Type B pancreatic cell (in vitro differentiated cells): ENCODE data around the gene TRIAP1. TPM values are rescaled to one million over a fixed set of nuclear protein-coding genes. Genes with fewer than 3 reads are reported as not detected.

Experiments used
- DNase-seq: peaks from one replicate; pipeline ENCODE4 v3.0.0; 2021; ENCODE audit warnings: mixed read lengths; ENCODE audit not compliant: unreplicated experiment; ENCODE audit errors: extremely low spot score
- H3K27ac Mint-ChIP-seq: 2 replicates; pipeline ENCODE4 v1.8.0; 2021; ENCODE audit warnings: mild to moderate bottlenecking, mixed read lengths
- H3K27me3 Mint-ChIP-seq: 2 replicates; pipeline ENCODE4 v1.8.0; 2021; ENCODE audit warnings: mixed read lengths
- H3K36me3 Mint-ChIP-seq: 2 replicates; pipeline ENCODE4 v1.8.0; 2021; ENCODE audit warnings: mixed read lengths
- H3K4me1 Mint-ChIP-seq: one replicate; pipeline ENCODE4 v1.8.0; 2021; ENCODE audit warnings: mixed read lengths; ENCODE audit not compliant: unreplicated experiment
- H3K4me3 Mint-ChIP-seq: 2 replicates; pipeline ENCODE4 v1.8.0; 2021; ENCODE audit warnings: mild to moderate bottlenecking, mixed read lengths
- H3K9me3 Mint-ChIP-seq: 2 replicates; pipeline ENCODE4 v1.8.0; 2021; ENCODE audit warnings: mixed read lengths
- total RNA-seq: library from RNA; stranded (reverse); gene quantifications from 2 replicates; pipeline ENCODE4 v1.2.1, GENCODE V29; 2021; ENCODE audit warnings: low replicate concordance
- TF ChIP-seq, protein P1 (sequence below): fragments of 200-600 bp; sonication (generic); conservative IDR thresholded peaks from 2 replicates; pipeline ENCODE4 v1.5.0; 2021; ENCODE audit warnings: antibody characterized with exemption, mild to moderate bottlenecking

Gene TRIAP1
- total RNA-seq, 1 donor from 2014 or later = 46.6 TPM

DNA sequence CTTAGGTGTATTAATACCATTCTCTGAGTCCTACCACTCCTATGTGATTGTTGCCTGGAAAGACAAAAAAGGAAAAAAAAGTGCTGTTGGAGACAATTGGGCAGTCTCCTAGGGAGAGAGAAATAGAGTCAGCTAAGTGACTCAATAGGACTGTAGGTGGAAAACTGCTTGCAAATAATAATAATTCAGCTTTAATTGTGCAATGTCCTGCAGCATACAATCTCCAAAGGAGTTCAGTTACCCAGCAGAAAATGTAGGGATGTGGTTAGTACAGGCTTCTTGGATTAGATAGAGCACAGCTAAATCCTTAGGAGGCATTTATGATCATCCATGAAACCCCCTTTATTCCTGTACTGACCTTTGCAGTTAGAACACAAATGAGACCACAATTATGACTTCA is 26.3 kb upstream of the TRIAP1 start:
- peaks cover 26% of the 10 kb centered on the region for H3K4me1 Mint-ChIP-seq
- H3K4me3 Mint-ChIP-seq = no peak overlapping the region
- TF ChIP-seq, protein P1, sequence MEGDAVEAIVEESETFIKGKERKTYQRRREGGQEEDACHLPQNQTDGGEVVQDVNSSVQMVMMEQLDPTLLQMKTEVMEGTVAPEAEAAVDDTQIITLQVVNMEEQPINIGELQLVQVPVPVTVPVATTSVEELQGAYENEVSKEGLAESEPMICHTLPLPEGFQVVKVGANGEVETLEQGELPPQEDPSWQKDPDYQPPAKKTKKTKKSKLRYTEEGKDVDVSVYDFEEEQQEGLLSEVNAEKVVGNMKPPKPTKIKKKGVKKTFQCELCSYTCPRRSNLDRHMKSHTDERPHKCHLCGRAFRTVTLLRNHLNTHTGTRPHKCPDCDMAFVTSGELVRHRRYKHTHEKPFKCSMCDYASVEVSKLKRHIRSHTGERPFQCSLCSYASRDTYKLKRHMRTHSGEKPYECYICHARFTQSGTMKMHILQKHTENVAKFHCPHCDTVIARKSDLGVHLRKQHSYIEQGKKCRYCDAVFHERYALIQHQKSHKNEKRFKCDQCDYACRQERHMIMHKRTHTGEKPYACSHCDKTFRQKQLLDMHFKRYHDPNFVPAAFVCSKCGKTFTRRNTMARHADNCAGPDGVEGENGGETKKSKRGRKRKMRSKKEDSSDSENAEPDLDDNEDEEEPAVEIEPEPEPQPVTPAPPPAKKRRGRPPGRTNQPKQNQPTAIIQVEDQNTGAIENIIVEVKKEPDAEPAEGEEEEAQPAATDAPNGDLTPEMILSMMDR = no peak
- DNase-seq = no peak
- H3K36me3 Mint-ChIP-seq = peaks cover 4% of the 10 kb centered on the region
- no peaks in the 10 kb centered on the region for H3K27me3 Mint-ChIP-seq
- H3K9me3 Mint-ChIP-seq = no peaks in the 10 kb centered on the region
- H3K27ac Mint-ChIP-seq = peak overlapping the region; percentile 89

DNA sequence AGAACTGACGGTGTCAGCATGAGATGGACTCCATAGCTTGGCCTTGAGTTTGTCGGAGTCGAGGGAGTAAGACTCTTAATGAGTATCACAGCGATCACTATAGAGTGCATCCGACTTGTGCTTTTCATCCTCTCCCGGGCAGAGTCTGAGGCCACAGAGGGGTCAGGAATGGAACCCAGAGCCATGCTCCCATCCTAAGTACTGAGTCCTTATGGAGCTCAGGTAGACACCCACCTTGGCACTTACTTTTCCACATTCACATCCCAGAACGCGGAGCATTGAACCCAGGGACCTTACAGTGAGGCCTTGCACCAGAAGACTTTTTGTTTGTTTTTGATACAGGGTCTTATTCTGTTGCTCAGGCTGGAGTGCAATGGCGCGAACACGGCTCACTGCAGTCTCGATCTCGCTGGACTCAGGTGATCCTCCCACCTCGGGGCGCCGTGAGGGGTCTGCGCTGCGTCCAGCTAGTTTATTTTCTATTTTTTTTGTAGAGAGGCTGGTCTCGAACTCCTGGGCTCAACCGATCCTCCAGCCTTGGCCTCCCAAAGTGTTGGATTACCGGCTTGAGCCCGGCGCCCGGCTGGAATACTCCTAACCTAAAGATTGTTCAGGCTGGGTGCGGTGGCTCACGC is 24.1 kb upstream of the TRIAP1 start:
- Mint-ChIP-seq H3K9me3 (no peaks in the 10 kb centered on the region), H3K27me3 (no peaks in the 10 kb centered on the region), H3K4me1 (peaks cover 38% of the 10 kb centered on the region), H3K27ac (peak overlapping the region; percentile 87), H3K36me3 (peaks cover 9% of the 10 kb centered on the region), H3K4me3 (peak overlapping the region; percentile 97)
- no peak for DNase-seq
- TF ChIP-seq, protein P1 = no peak

DNA sequence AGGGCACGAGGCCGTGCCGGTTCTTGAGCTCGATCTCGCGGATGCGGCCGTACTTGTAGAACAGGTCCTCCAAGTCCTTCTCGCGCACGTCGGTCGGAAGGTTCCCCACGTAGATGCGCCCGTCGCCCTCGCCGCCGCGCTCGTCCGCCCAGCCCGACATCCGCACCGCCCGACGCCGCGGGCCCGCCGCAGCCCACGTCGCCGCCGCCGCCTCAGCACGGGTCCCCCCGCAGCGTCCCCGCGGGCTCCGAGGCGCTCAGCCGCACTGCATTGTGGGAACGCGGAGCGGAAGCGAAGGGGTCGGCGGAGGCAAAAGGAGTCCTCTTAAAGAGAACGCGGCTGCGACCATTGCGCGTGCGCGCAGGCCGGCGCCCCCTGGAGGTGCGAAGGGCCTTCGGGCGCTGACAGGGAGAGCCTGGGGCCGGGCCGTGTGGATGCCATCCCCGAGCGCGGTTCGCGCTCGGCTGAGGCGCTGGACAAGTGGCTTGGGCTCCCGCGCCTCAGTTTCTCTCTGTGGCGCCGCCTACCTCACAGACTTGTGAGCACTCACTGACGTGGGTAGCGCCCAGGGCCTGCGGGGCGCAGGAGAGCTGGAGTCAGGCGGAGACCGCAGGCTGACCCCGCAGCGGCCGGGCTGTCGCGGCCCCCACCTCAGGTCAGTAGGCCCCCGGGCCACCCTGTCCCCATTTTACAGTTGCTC is 23.4 kb upstream of the TRIAP1 start, which contains the start of gene SRSF9:
Gene SRSF9 (minus strand): TSS at position 299 of the 700 bp plus-strand sequence. CDS start 139 bp downstream, at position 160.
- TF ChIP-seq, protein P1 = peak; percentile 92
- Mint-ChIP-seq H3K4me3 (peak within 1 kb of the TSS; percentile 97), H3K4me1 (peaks cover 34% of the 10 kb centered on the region), H3K36me3 (peaks cover 13% of the 10 kb centered on the region), H3K9me3 (no peaks in the 10 kb centered on the region), H3K27me3 (no peaks in the 10 kb centered on the region), H3K27ac (peak within 1 kb of the TSS; percentile 87)
- peak; percentile 98 for DNase-seq

DNA sequence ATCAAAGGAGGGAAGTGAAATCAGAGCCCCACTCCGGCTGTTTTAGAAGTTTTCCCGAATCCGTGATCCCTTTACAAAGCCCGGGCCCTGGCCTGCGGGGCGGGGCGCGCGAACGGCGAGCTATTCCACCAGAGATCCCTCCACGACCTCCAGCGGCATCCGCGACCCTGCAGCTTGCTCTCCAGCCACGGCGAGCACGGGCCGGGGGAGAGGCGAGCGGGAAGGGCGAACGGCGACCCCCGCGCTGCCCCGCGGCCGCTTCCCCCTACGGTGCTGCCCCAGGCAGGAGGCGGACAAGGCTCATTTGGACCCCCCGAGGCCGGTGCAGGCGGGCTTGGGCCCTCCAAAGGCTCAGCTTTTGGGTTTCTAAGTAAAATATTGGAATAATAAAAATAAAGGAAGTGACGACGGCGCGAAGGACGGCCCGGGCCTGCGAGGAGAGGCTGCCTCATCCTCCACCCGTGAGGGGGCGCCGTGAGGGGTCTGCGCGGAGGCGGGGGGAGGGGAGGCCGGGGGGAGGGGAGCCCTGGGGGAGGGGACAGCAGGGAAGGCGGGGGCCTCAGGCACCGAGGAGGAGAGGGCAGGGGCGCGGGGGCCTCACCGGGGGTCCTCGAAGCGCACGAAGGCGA is 22.8 kb upstream of the TRIAP1 start:
- H3K4me3 Mint-ChIP-seq = peak overlapping the region; percentile 97
- TF ChIP-seq, protein P1 = no peak
- DNase-seq = peak; percentile 69
- peaks cover 35% of the 10 kb centered on the region for H3K4me1 Mint-ChIP-seq
- H3K27me3 Mint-ChIP-seq = no peaks in the 10 kb centered on the region
- H3K9me3 Mint-ChIP-seq = no peaks in the 10 kb centered on the region
- peak overlapping the region; percentile 87 for H3K27ac Mint-ChIP-seq
- H3K36me3 Mint-ChIP-seq = peaks cover 17% of the 10 kb centered on the region

DNA sequence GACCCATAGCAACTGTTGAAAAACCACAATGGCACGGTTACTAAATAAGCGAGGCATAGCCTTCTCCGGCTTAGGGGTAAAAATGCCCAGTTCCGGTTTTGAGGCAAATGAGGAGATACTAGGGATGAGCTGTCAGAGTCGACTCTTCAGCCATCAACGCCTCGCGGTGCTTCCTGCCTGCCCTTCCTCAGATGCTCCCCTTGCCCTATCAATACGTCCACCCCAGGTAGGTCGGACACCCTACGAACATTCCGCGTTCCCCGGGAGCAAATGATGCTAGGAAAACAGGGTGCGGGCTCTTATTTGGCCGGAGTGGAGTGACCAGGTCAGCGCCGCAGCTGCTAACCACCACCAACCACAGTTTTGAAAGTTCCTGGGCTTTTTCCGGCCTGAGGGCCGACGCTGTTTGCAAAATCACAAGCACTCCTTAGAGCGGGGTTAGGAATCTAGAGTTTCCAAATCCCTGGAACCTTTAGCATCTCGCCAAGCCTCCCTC is 22.2 kb upstream of the TRIAP1 start:
- peak overlapping the region; percentile 97 for H3K4me3 Mint-ChIP-seq
- H3K27me3 Mint-ChIP-seq = no peaks in the 10 kb centered on the region
- no peak for DNase-seq
- H3K36me3 Mint-ChIP-seq = peaks cover 17% of the 10 kb centered on the region
- H3K27ac Mint-ChIP-seq = peak overlapping the region; percentile 87
- H3K9me3 Mint-ChIP-seq = no peaks in the 10 kb centered on the region
- TF ChIP-seq, protein P1 = no peak
- peaks cover 32% of the 10 kb centered on the region for H3K4me1 Mint-ChIP-seq
